H1 (cell line): ENCODE data around the gene SLC2A3. TPM values are rescaled to one million over a fixed set of nuclear protein-coding genes. Genes with fewer than 3 reads are reported as not detected.

Experiments
- CTCF ChIA-PET: fragments of 300-600 bp; sonication (Branson Sonifier 250); formaldehyde crosslinking; loops from one replicate; lab custom pipeline; 2021; ENCODE audit not compliant: partially characterized antibody; lab: Charles Lee
- POLR2A ChIA-PET: fragments of 300-600 bp; sonication (Branson Sonifier 250); formaldehyde crosslinking; loops from one replicate; lab custom pipeline; 2021; ENCODE audit warnings: inconsistent platforms; ENCODE audit not compliant: partially characterized antibody; lab: Charles Lee
- DNase-seq, 2 experiments: peaks; one replicate each; pipeline versions ENCODE4 v3.0.0 to v3.0.0-alpha.2; 2010 to 2022; ENCODE audit warnings: low spot score in 2 of 2, low read depth in 1 of 2, mixed read lengths in 1 of 2
- FAIRE-seq: peaks from 2 replicates; lab custom pipeline; 2011; peaks lifted over from hg19 to GRCh38; lab: Jason Lieb, UNC
- H2AFZ ChIP-seq: 2 replicates; pipeline ENCODE4 v1.8.1; 2012; ENCODE audit warnings: low read length, inconsistent platforms
- H2AK5ac ChIP-seq: 2 replicates; pipeline ENCODE4 v1.6.1; 2013; ENCODE audit warnings: low read depth, low read length
- H2BK120ac ChIP-seq: replicated peaks from 2 replicates; pipeline ENCODE3; 2013; ENCODE audit warnings: low read depth, low read length, inconsistent platforms
- H2BK12ac ChIP-seq: 2 replicates; pipeline ENCODE4 v1.6.1; 2013; ENCODE audit warnings: low read depth, low read length
- H2BK15ac ChIP-seq: 2 replicates; pipeline ENCODE4 v1.6.1; 2013; ENCODE audit warnings: low read length
- H2BK20ac ChIP-seq: 2 replicates; pipeline ENCODE4 v1.6.1; 2013; ENCODE audit warnings: low read length
- H2BK5ac ChIP-seq: 2 replicates; pipeline ENCODE4 v1.6.1; 2013; ENCODE audit warnings: low read depth, low read length
- H3K14ac ChIP-seq: 2 replicates; pipeline ENCODE4 v1.6.1; 2013; ENCODE audit warnings: inconsistent platforms; ENCODE audit not compliant: insufficient read length
- H3K18ac ChIP-seq: 2 replicates; pipeline ENCODE4 v1.6.1; 2013; ENCODE audit warnings: low read length; ENCODE audit errors: extremely low read depth
- H3K23ac ChIP-seq: 2 replicates; pipeline ENCODE4 v1.6.1; 2013; ENCODE audit warnings: inconsistent platforms; ENCODE audit not compliant: insufficient read length
- H3K23me2 ChIP-seq: 2 replicates; pipeline ENCODE4 v1.6.1; 2013; ENCODE audit warnings: low read depth, low read length
- H3K27ac ChIP-seq: 2 replicates; pipeline ENCODE4 v1.6.1; 2011; ENCODE audit warnings: low read depth, low read length, inconsistent platforms
- H3K27me3 ChIP-seq, 4 experiments: replicated peaks in 1 of 4; 1 replicate in 1 of 4; 2 replicates in 3 of 4; pipeline versions ENCODE4 v1.6.1 to v1.8.1; 2011 to 2013; ENCODE audit warnings: low read length in 3 of 4, mild to moderate bottlenecking in 3 of 4, inconsistent platforms in 2 of 4, mixed read lengths in 2 of 4, moderate library complexity in 1 of 4; ENCODE audit not compliant: control insufficient read depth in 3 of 4, insufficient read depth in 3 of 4; ENCODE audit errors: extremely low read depth in 1 of 4
- H3K36me3 ChIP-seq, 4 experiments: 2 replicates each; pipeline versions ENCODE4 v1.6.1 to v1.8.1; 2011 to 2013; ENCODE audit warnings: mild to moderate bottlenecking in 4 of 4, low read length in 3 of 4, moderate library complexity in 2 of 4, control low read depth in 1 of 4, inconsistent platforms in 1 of 4; ENCODE audit not compliant: insufficient read depth in 4 of 4, control insufficient read depth in 2 of 4
- H3K4ac ChIP-seq: replicated peaks from 2 replicates; pipeline ENCODE3; 2013; ENCODE audit warnings: low read length, low read depth, mixed read lengths, inconsistent platforms; ENCODE audit not compliant: insufficient read length
- H3K4me1 ChIP-seq, 4 experiments: replicated peaks in 1 of 4; 1 replicate in 1 of 4; 2 replicates in 3 of 4; pipeline versions ENCODE4 v1.6.1 to v1.8.1; 2011 to 2013; ENCODE audit warnings: low read length in 3 of 4, inconsistent platforms in 2 of 4, mixed read lengths in 1 of 4; ENCODE audit not compliant: insufficient read depth in 4 of 4, control insufficient read depth in 3 of 4
- H3K4me2 ChIP-seq, 2 experiments: 2 replicates each; pipeline versions ENCODE4 v1.6.1 to v1.8.1; 2011 to 2013; ENCODE audit warnings: low read depth in 2 of 2, low read length in 2 of 2, control low read depth in 1 of 2, inconsistent platforms in 1 of 2, mild to moderate bottlenecking in 1 of 2; ENCODE audit not compliant: insufficient read depth in 1 of 2
- H3K4me3 ChIP-seq, 4 experiments: fragments of 200-600, 300-600 bp in 1 of 4; sonication (generic), shearing (Covaris generic), sonication (Bioruptor Twin) in 1 of 4; 2 replicates each; pipeline versions ENCODE4 v1.5.1 to v1.8.1; 2011 to 2016; ENCODE audit warnings: low read length in 4 of 4, low read depth in 3 of 4, control low read depth in 2 of 4, inconsistent platforms in 2 of 4, mild to moderate bottlenecking in 2 of 4, mixed read lengths in 1 of 4, moderate library complexity in 1 of 4; ENCODE audit not compliant: insufficient read depth in 2 of 4; ENCODE audit errors: extremely low read depth in 1 of 4
- H3K56ac ChIP-seq: replicated peaks from 2 replicates; pipeline ENCODE3; 2013; ENCODE audit warnings: low read depth, mild to moderate bottlenecking, mixed read lengths, low read length, inconsistent platforms; ENCODE audit not compliant: insufficient read length
- H3K79me1 ChIP-seq: 2 replicates; pipeline ENCODE4 v1.6.1; 2013; ENCODE audit warnings: low read depth, low read length, control low read depth
- H3K79me2 ChIP-seq, 2 experiments: 2 replicates each; pipeline versions ENCODE4 v1.6.1 to v1.8.1; 2012 to 2013; ENCODE audit warnings: low read length in 2 of 2, mild to moderate bottlenecking in 2 of 2, inconsistent platforms in 1 of 2; ENCODE audit not compliant: insufficient read depth in 2 of 2, control insufficient read depth in 1 of 2
- H3K9ac ChIP-seq, 4 experiments: replicated peaks in 1 of 4; 1 replicate in 1 of 4; 2 replicates in 3 of 4; pipeline versions ENCODE4 v1.6.1 to v1.8.1; 2011 to 2013; ENCODE audit warnings: low read depth in 3 of 4, low read length in 3 of 4, control low read depth in 2 of 4, mild to moderate bottlenecking in 2 of 4, moderate library complexity in 2 of 4, inconsistent platforms in 1 of 4; ENCODE audit errors: extremely low read depth in 1 of 4
- H3K9me3 ChIP-seq, 2 experiments: 2 replicates each; pipeline versions ENCODE4 v1.6.1 to v1.8.1; 2012 to 2013; ENCODE audit warnings: mild to moderate bottlenecking in 2 of 2, moderate library complexity in 2 of 2, control low read depth in 1 of 2, inconsistent platforms in 1 of 2, low read depth in 1 of 2, low read length in 1 of 2, mixed read lengths in 1 of 2; ENCODE audit not compliant: insufficient read depth in 2 of 2
- H4K20me1 ChIP-seq, 2 experiments: replicated peaks in 1 of 2; 2 replicates each; pipeline versions ENCODE3 to v1.8.1; 2011 to 2013; ENCODE audit warnings: inconsistent platforms in 2 of 2, low read length in 2 of 2, mild to moderate bottlenecking in 1 of 2; ENCODE audit not compliant: insufficient read depth in 2 of 2, control insufficient read depth in 1 of 2
- H4K5ac ChIP-seq: 2 replicates; pipeline ENCODE4 v1.6.1; 2013; ENCODE audit warnings: low read length, low read depth, mixed read lengths, inconsistent platforms; ENCODE audit not compliant: insufficient read length
- H4K8ac ChIP-seq: 2 replicates; pipeline ENCODE4 v1.8.0; 2013; ENCODE audit warnings: mild to moderate bottlenecking, moderate library complexity, low read length, inconsistent platforms; ENCODE audit not compliant: insufficient read depth; ENCODE audit errors: extremely low read depth
- H4K91ac ChIP-seq: replicated peaks from 2 replicates; pipeline ENCODE3; 2013; ENCODE audit warnings: low read length, mixed read lengths, inconsistent platforms; ENCODE audit not compliant: insufficient read length
- E2F6 ChIP-seq: IDR thresholded peaks from 2 replicates; pipeline ENCODE4 v1.6.1; 2012; ENCODE audit warnings: inconsistent platforms
- KDM4A ChIP-seq: IDR thresholded peaks from one replicate; pipeline ENCODE4 v1.7.1; 2012; ENCODE audit warnings: low read depth, mild to moderate bottlenecking, moderate library complexity, low read length, inconsistent platforms; ENCODE audit not compliant: severe bottlenecking
- KDM5A ChIP-seq: fragments of 200-600 bp; IDR thresholded peaks from 2 replicates; pipeline ENCODE4 v1.7.1; 2012; ENCODE audit warnings: mild to moderate bottlenecking, low read length, inconsistent platforms, mixed read lengths
- RFX5 ChIP-seq: IDR thresholded peaks from 2 replicates; pipeline ENCODE4 v1.6.1; 2011; ENCODE audit warnings: low read depth, low read length, improper control_type of control experiment, borderline replicate concordance
- RNF2 ChIP-seq: fragments of 200-900, 300-1000 bp; sonication (generic); IDR thresholded peaks from 2 replicates; pipeline ENCODE4 v1.7.1; 2016; ENCODE audit warnings: borderline replicate concordance, low read depth, mild to moderate bottlenecking, antibody characterized with exemption, low read length; ENCODE audit not compliant: poor library complexity, severe bottlenecking; ENCODE audit errors: missing control alignments
- SIRT6 ChIP-seq: IDR thresholded peaks from one replicate; pipeline ENCODE4 v1.7.1; 2012; ENCODE audit warnings: low read length, inconsistent platforms
- TAF1 ChIP-seq: IDR thresholded peaks from 2 replicates; pipeline ENCODE4 v1.6.1; 2011; ENCODE audit warnings: mild to moderate bottlenecking, low read depth, low read length
- TBP ChIP-seq: IDR thresholded peaks from 2 replicates; pipeline ENCODE4 v1.6.1; 2011; ENCODE audit warnings: low read depth, low read length, improper control_type of control experiment
- WGBS, 2 experiments: shearing (Covaris generic) in 1 of 2; methylation state at CpG; one replicate each; pipeline versions ENCODE4 v1.1.6 to v1.1.7; 2013 to 2015; ENCODE audit warnings: low lambda C conversion rate in 2 of 2, mixed read lengths in 2 of 2, inconsistent platforms in 1 of 2, low coverage in 1 of 2, missing lambda C conversion rate in 1 of 2; ENCODE audit not compliant: insufficient replicate concordance in 2 of 2, insufficient coverage in 1 of 2, insufficient read length in 1 of 2; ENCODE audit errors: extremely low coverage in 1 of 2, missing lambda C conversion rate in 1 of 2; 5-methylcytosine and 5-hydroxymethylcytosine counted together
- polyA plus RNA-seq, 7 experiments: library from polyadenylated mRNA; depleted of rRNA in 3 of 7; stranded (reverse) in 5 of 7; unstranded in 2 of 7; fragments of >200 nt in 5 of 7; fragments of 200-250 nt in 2 of 7; gene quantifications; 1 replicate in 5 of 7; 2 replicates in 1 of 7; 4 replicates in 1 of 7; pipeline versions ENCODE4 v1.2.1 to v1.2.3, GENCODE V29; 2011 to 2013; ENCODE audit warnings: missing spikeins in 2 of 7, mixed read lengths in 2 of 7
- total RNA-seq: library from RNA; stranded (reverse); fragmentation: NEBNext Ultra II Directional; extraction: Animal tissue kit (Norgen Biotek cat#: 25700); gene quantifications from 2 replicates; pipeline ENCODE4 v1.2.1, GENCODE V29; 2021

SLC2A3 gene
- total and polyA plus RNA-seq, 2 of the 8 experiments (the other 6 are each of a cell fraction or from before 2014, with no cell fraction given): 417 to 688 TPM

GRCh38 chr12:7951671-7952070, 15.7 kb upstream of the SLC2A3 start:
- Histone ChIP-seq H3K4ac (no peak overlapping the region), H3K4me3 (no peak overlapping the region)
- POLR2A ChIA-PET: interaction anchor here (1.2 to 2.4 kb wide), 2 partner anchors 8 to 13 kb away, joined by 3 to 12 read pairs; no protein-coding TSS in a partner anchor

More at GRCh38 chr12:7951671-7952070, 15.7 kb upstream of the SLC2A3 start:
- Histone ChIP-seq H3K18ac (no peak overlapping the region), H2BK12ac (no peak overlapping the region), H3K36me3 (no peaks in the 10 kb centered on the region), H3K79me1 (no peaks in the 10 kb centered on the region), H3K14ac (no peak overlapping the region), H3K4me2 (no peak overlapping the region), H2BK15ac (no peak overlapping the region), H2AFZ (no peak overlapping the region), H3K23me2 (no peaks in the 10 kb centered on the region; the same call in 1 of the 2 replicates), H4K20me1 (no peaks in the 10 kb centered on the region), H2BK120ac (no peak overlapping the region), H3K27ac (no peak overlapping the region), H3K27me3 (no peaks in the 10 kb centered on the region), H4K91ac (no peak overlapping the region), H2AK5ac (no peak overlapping the region), H4K5ac (no peak overlapping the region), H2BK20ac (no peak overlapping the region), H3K56ac (no peak overlapping the region), H2BK5ac (no peak overlapping the region), H3K23ac (no peak overlapping the region), H3K4me1 (no peaks in the 10 kb centered on the region; a peak in 1 of 7 replicates), H4K8ac (no peak overlapping the region), H3K9me3 (no peaks in the 10 kb centered on the region), H3K79me2 (no peaks in the 10 kb centered on the region), H3K9ac (no peak overlapping the region)
- TF ChIP-seq TAF1 (no peak), SIRT6 (no peak), TBP (no peak), KDM5A (no peak), RFX5 (no peak), KDM4A (no peak), E2F6 (no peak), RNF2 (no peak)
- FAIRE-seq (no peak), DNase-seq (no peak)
- CTCF ChIA-PET: no interaction called here
- WGBS, 2 experiments: 92% methylated on average over 6 of the region's 6 CpGs; no CpG with 5 or more reads in 1 of the 2 experiments
